PC-9 (cell line): ENCODE measurements around the gene CRELD2. TPM values are rescaled to one million over a fixed set of nuclear protein-coding genes. Genes with fewer than 3 reads are reported as not detected.

Experiments
- BruUV-seq: library from RNA; stranded (reverse); fragments of 400-500 nt; replicated peaks from 2 replicates; lab custom pipeline; 2021; lab: Mats Ljungman, UMichigan
- CTCF ChIA-PET: fragments of 300-600 bp; sonication (Branson Sonifier 250); formaldehyde crosslinking; loops from one replicate; lab custom pipeline; 2022; ENCODE audit warnings: antibody characterized with exemption; lab: Charles Lee
- POLR2A ChIA-PET: fragments of 300-600 bp; sonication (Branson Sonifier 250); formaldehyde crosslinking; loops from one replicate; lab custom pipeline; 2022; ENCODE audit warnings: antibody characterized with exemption; ENCODE audit not compliant: unreplicated experiment; lab: Charles Lee
- DNase-seq, 2 experiments: peaks; one replicate each; pipeline versions ENCODE4 v3.0.0 to v3.0.0-alpha.2; 2015 to 2022; ENCODE audit warnings: mixed read lengths in 1 of 2
- H2AFZ ChIP-seq: fragments of 200-600 bp; sonication (generic); 2 replicates; pipeline ENCODE4 v1.8.1; 2017; ENCODE audit warnings: antibody characterized with exemption
- H3F3A ChIP-seq: fragments of 200-600 bp; sonication (generic); 2 replicates; pipeline ENCODE4 v1.8.1; 2017; ENCODE audit warnings: antibody characterized with exemption, mild to moderate bottlenecking, low read depth; ENCODE audit not compliant: insufficient read depth
- H3K27ac ChIP-seq: fragments of 200-600 bp; sonication (generic); 2 replicates; pipeline ENCODE4 v1.6.1; 2016; ENCODE audit warnings: mixed run types
- H3K27me3 ChIP-seq: fragments of 200-600 bp; sonication (generic); 2 replicates; pipeline ENCODE4 v1.6.1; 2016; ENCODE audit warnings: low read depth, mixed run types; ENCODE audit not compliant: insufficient read depth
- H3K36me3 ChIP-seq: fragments of 200-600 bp; sonication (generic); 2 replicates; pipeline ENCODE4 v1.6.1; 2016; ENCODE audit warnings: low read depth, mixed run types
- H3K4me1 ChIP-seq: fragments of 200-600 bp; sonication (generic); replicated peaks from 2 replicates; pipeline ENCODE4 v1.6.1; 2016; ENCODE audit warnings: mixed run types; ENCODE audit not compliant: insufficient read depth
- H3K4me2 ChIP-seq: fragments of 200-600 bp; sonication (generic); 2 replicates; pipeline ENCODE4 v1.6.1; 2017; ENCODE audit warnings: mixed run types
- H3K4me3 ChIP-seq: fragments of 200-600 bp; sonication (generic); 2 replicates; pipeline ENCODE4 v1.6.1; 2016; ENCODE audit warnings: mixed run types
- H3K79me2 ChIP-seq: fragments of 200-600 bp; sonication (generic); 2 replicates; pipeline ENCODE4 v1.6.1; 2017; ENCODE audit warnings: low read depth, mixed run types
- H3K9me2 ChIP-seq: fragments of 200-600 bp; sonication (generic); 2 replicates; pipeline ENCODE4 v1.8.1; 2017; ENCODE audit warnings: mild to moderate bottlenecking; ENCODE audit not compliant: insufficient read depth
- H3K9me3 ChIP-seq: fragments of 200-600 bp; sonication (generic); 2 replicates; pipeline ENCODE4 v1.8.1; 2016; ENCODE audit warnings: low read depth; ENCODE audit not compliant: insufficient read depth
- H4K20me1 ChIP-seq: fragments of 200-600 bp; sonication (generic); 2 replicates; pipeline ENCODE4 v1.8.1; 2017; ENCODE audit not compliant: insufficient read depth
- CTCF ChIP-seq: fragments of 200-600 bp; sonication (generic); conservative IDR thresholded peaks from 2 replicates; pipeline ENCODE4 v1.6.1; 2017; ENCODE audit warnings: mixed run types, antibody characterized with exemption, mild to moderate bottlenecking, moderate library complexity
- EZH2 ChIP-seq: fragments of 200-600 bp; sonication (generic); IDR thresholded peaks from 2 replicates; pipeline ENCODE4 v1.8.0; 2017; ENCODE audit warnings: antibody characterized with exemption, low read depth
- intact Hi-C: fragments of 100-400 bp; cut with micrococcal nuclease; formaldehyde crosslinking; loops from one replicate; pipeline ENCODE4 v1.10.0; 2022; ENCODE audit not compliant: unreplicated experiment
- total RNA-seq: library from RNA; stranded (reverse); gene quantifications from 2 replicates; pipeline ENCODE4 v1.2.3, GENCODE V29; 2021

CRELD2 gene
- total RNA-seq, 1 experiment from 2014 or later: 30.7 TPM

- no peaks in the 10 kb centered on the region for H3K9me3 ChIP-seq
- peaks cover 36% of the 10 kb centered on the region for H3K4me1 ChIP-seq
- H3K4me2 ChIP-seq: peak overlapping the region; percentile 99
- intact Hi-C loops: loop anchor here (1.0 to 2.0 kb wide), 3 partner anchors 26 to 67 kb away; no protein-coding TSS in a partner anchor
- CTCF ChIA-PET: interaction anchor here (0.5 to 1.1 kb wide), 5 partner anchors 11 to 729 kb away, joined by 3 to 14 read pairs (median 3); no protein-coding TSS in a partner anchor
- peaks cover 31% of the 10 kb centered on the region for H3K36me3 ChIP-seq
- no peaks in the 10 kb centered on the region for H3K9me2 ChIP-seq
- H3K79me2 ChIP-seq: peaks cover 46% of the 10 kb centered on the region
- peak overlapping the region; percentile 97 for H3K4me3 ChIP-seq
- POLR2A ChIA-PET: interaction anchor here (0.5 to 1.0 kb wide), 7 partner anchors 9 to 47 kb away, joined by 3 to 10 read pairs (median 3); no protein-coding TSS in a partner anchor
- H2AFZ ChIP-seq: 0 out of 2 replicates have a peak overlapping the region, but pooled peaks have one; percentile 29
- peak; percentile 86 to 90 for DNase-seq
- peaks cover 55% of the 10 kb centered on the region for H3F3A ChIP-seq
- peak overlapping the region; percentile 73 for H3K27ac ChIP-seq
- TF ChIP-seq CTCF (no peak), EZH2 (no peak)
- peaks cover 52% of the 10 kb centered on the region for H4K20me1 ChIP-seq
- no TSS peak for BruUV-seq
- H3K27me3 ChIP-seq: no peaks in the 10 kb centered on the region
Observed at GRCh38 chr22:49962012-49962750, 43.7 kb downstream of the CRELD2 start.

DNA sequence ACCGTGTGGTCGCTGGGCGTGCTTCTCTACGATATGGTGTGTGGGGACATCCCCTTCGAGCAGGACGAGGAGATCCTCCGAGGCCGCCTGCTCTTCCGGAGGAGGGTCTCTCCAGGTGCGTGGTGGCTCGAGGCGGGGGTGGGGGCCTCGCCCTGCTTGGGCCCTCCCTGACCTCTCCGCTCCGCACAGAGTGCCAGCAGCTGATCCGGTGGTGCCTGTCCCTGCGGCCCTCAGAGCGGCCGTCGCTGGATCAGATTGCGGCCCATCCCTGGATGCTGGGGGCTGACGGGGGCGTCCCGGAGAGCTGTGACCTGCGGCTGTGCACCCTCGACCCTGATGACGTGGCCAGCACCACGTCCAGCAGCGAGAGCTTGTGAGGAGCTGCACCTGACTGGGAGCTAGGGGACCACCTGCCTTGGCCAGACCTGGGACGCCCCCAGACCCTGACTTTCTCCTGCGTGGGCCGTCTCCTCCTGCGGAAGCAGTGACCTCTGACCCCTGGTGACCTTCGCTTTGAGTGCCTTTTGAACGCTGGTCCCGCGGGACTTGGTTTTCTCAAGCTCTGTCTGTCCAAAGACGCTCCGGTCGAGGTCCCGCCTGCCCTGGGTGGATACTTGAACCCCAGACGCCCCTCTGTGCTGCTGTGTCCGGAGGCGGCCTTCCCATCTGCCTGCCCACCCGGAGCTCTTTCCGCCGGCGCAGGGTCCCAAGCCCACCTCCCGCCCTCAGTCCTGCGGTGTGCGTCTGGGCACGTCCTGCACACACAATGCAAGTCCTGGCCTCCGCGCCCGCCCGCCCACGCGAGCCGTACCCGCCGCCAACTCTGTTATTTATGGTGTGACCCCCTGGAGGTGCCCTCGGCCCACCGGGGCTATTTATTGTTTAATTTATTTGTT lies 44.6 kb downstream of the CRELD2 start:
- POLR2A ChIA-PET: interaction anchor here (0.5 to 1.0 kb wide), 4 partner anchors 8 to 33 kb away, joined by 3 to 10 read pairs (median 8); no protein-coding TSS in a partner anchor
- CTCF ChIA-PET: interaction anchor here (0.6 to 1.1 kb wide), 4 partner anchors 12 to 728 kb away, joined by 3 to 14 read pairs (median 8); no protein-coding TSS in a partner anchor

More for the DNA sequence above, 44.6 kb downstream of the CRELD2 start:
- BruUV-seq: no TSS peak
- peaks cover 46% of the 10 kb centered on the region for H3K79me2 ChIP-seq
- peak overlapping the region; percentile 73 for H3K27ac ChIP-seq
- peak overlapping the region; percentile 97 for H3K4me3 ChIP-seq
- H2AFZ ChIP-seq: 0 out of 2 replicates have a peak overlapping the region, but pooled peaks have one; percentile 29
- peaks cover 31% of the 10 kb centered on the region for H3K36me3 ChIP-seq
- H3K9me2 ChIP-seq: no peaks in the 10 kb centered on the region
- intact Hi-C loops: loop anchor here (1.0 to 2.0 kb wide), 3 partner anchors 27 to 66 kb away; no protein-coding TSS in a partner anchor
- peak overlapping the region; percentile 99 for H3K4me2 ChIP-seq
- H3K27me3 ChIP-seq: no peaks in the 10 kb centered on the region
- H3K9me3 ChIP-seq: no peaks in the 10 kb centered on the region
- H4K20me1 ChIP-seq: peaks cover 52% of the 10 kb centered on the region
- H3F3A ChIP-seq: peaks cover 57% of the 10 kb centered on the region
- DNase-seq: no peak
- peaks cover 36% of the 10 kb centered on the region for H3K4me1 ChIP-seq
- TF ChIP-seq EZH2 (no peak), CTCF (no peak)
